Measurements from ENCODE around the gene GJB3. TPM values are rescaled to one million over a fixed set of nuclear protein-coding genes. Genes with fewer than 3 reads are reported as not detected.

The GJB3 gene
- total and polyA plus RNA-seq, 2 of the 13 experiments (the other 11 are each of a cell fraction or from before 2014, with no cell fraction given) = not detected

- DNase-seq (ENCODE audit: low spot score) = peak; percentile 18
- TF ChIP-seq PHF8 (CRISPR knock-in tag; IDR thresholded peaks at IDR 0.05) (no peak), HMG20A (CRISPR knock-in tag; IDR thresholded peaks at IDR 0.05; ENCODE audit: borderline replicate concordance) (no peak), ZNF430 (CRISPR knock-in tag; IDR thresholded peaks at IDR 0.05) (no peak), EZH2 (conservative IDR thresholded peaks at IDR 0.05; ENCODE audit: low read depth, low read length) (no peak), ATF7 (IDR thresholded peaks at IDR 0.05) (no peak), ATF7 (CRISPR knock-in tag; IDR thresholded peaks at IDR 0.05) (no peak), HIC2 (CRISPR knock-in tag; IDR thresholded peaks at IDR 0.05; ENCODE audit: low read depth) (no peak), ZIK1 (CRISPR knock-in tag; IDR thresholded peaks at IDR 0.05; ENCODE audit: borderline replicate concordance, low read depth) (no peak), ZFP36 (IDR thresholded peaks at IDR 0.05; ENCODE audit: borderline replicate concordance, low read depth, low read length, partially characterized antibody) (no peak), TP53 (CRISPR knock-in tag; conservative IDR thresholded peaks at IDR 0.05) (no peak), THAP11 (CRISPR knock-in tag; IDR thresholded peaks at IDR 0.05) (no peak), RFX5 (IDR thresholded peaks at IDR 0.05; ENCODE audit: low read depth, low read length) (no peak), ZNF841 (CRISPR knock-in tag; IDR thresholded peaks at IDR 0.05; ENCODE audit: borderline replicate concordance) (no peak), RBFOX2 (IDR thresholded peaks at IDR 0.05; ENCODE audit: low read depth, low read length) (no peak), PCBP2 (optimal IDR thresholded peaks at IDR 0.05; ENCODE audit: low read depth, low read length, poor library complexity, severe bottlenecking) (no peak), ZNF350 (CRISPR knock-in tag; IDR thresholded peaks at IDR 0.05; ENCODE audit: borderline replicate concordance, low read depth) (no peak), ZNF326 (CRISPR knock-in tag; IDR thresholded peaks at IDR 0.05; ENCODE audit: borderline replicate concordance) (no peak), RFX3 (CRISPR knock-in tag; IDR thresholded peaks at IDR 0.05) (no peak)
- TF ChIP-seq, protein P1, sequence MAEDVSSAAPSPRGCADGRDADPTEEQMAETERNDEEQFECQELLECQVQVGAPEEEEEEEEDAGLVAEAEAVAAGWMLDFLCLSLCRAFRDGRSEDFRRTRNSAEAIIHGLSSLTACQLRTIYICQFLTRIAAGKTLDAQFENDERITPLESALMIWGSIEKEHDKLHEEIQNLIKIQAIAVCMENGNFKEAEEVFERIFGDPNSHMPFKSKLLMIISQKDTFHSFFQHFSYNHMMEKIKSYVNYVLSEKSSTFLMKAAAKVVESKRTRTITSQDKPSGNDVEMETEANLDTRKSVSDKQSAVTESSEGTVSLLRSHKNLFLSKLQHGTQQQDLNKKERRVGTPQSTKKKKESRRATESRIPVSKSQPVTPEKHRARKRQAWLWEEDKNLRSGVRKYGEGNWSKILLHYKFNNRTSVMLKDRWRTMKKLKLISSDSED (CRISPR knock-in tag; IDR thresholded peaks at IDR 0.05) = no peak
- CTCF ChIA-PET (ENCODE audit: low intra/inter-chr PET ratio, low total read pairs) = no interaction called here
Measured at GRCh38 chr1:34827341-34827941, 46.4 kb downstream of the GJB3 start.

More at GRCh38 chr1:34827341-34827941, 46.4 kb downstream of the GJB3 start:
- in situ Hi-C loops (cut with HindIII; ENCODE audit: extremely low pct_ligation_motif_present, low pct_unique_long_range_greater_than_20kb) = no loop called here
- Histone ChIP-seq H3K9ac (ENCODE audit: insufficient read depth, low read depth, low read length) (no peak overlapping the region), H3K27ac (ENCODE audit: extremely low read length, insufficient read depth, low read length) (no peak overlapping the region), H2AFZ (ENCODE audit: low read length) (no peak overlapping the region), H3K4me3 (replicated peaks in 1 of 3; ENCODE audit: insufficient read depth in 1 of 3, low read depth in 2 of 3, low read length in 3 of 3) (no peak overlapping the region), H3K36me3 (replicated peaks in 1 of 2; ENCODE audit: control insufficient read depth in 1 of 2, insufficient read depth in 2 of 2, low read length in 2 of 2) (no peaks in the 10 kb centered on the region), H3K4me2 (ENCODE audit: low read depth, low read length) (no peak overlapping the region), H3K79me2 (ENCODE audit: insufficient read depth, low read length) (no peaks in the 10 kb centered on the region), H3K4me1 (ENCODE audit: insufficient read depth, low read length) (peaks cover 31% of the 10 kb centered on the region), H3K27me3 (ENCODE audit: control insufficient read depth in 1 of 2, insufficient read depth in 2 of 2, low read length in 2 of 2) (no peaks in the 10 kb centered on the region; a peak in 2 of 5 replicates), H3K9me3 (ENCODE audit: low read length) (no peaks in the 10 kb centered on the region), H4K20me1 (ENCODE audit: insufficient read depth, low read length) (no peaks in the 10 kb centered on the region)
- POLR2A ChIA-PET = no interaction called here
- no peak for ATAC-seq
- WGBS (ENCODE audit: low lambda C conversion rate) = 7% methylated on average over 5 of the region's 5 CpGs
- BruUV-seq (replicated peaks) = no TSS peak
- FAIRE-seq = no peak
- intact Hi-C loops (cut with micrococcal nuclease; ENCODE audit: unreplicated experiment) = no loop called here
